H9 (cell line): ENCODE measurements around the gene NTRK2. TPM values are rescaled to one million over a fixed set of nuclear protein-coding genes. Genes with fewer than 3 reads are reported as not detected.

ENCODE experiments used
- DNase-seq: peaks from one replicate; pipeline ENCODE4 v3.0.0-alpha.2; 2017
- H2AFZ ChIP-seq: one replicate; pipeline ENCODE4 v1.6.1; 2013; ENCODE audit warnings: mild to moderate bottlenecking, low read length, control low read depth, moderate library complexity
- H2AK5ac ChIP-seq: 2 replicates; pipeline ENCODE4 v1.6.1; 2013; ENCODE audit warnings: low read length, control low read depth, mixed read lengths; ENCODE audit not compliant: insufficient read length
- H2BK120ac ChIP-seq: one replicate; pipeline ENCODE4 v1.6.1; 2013; ENCODE audit warnings: low read depth, mild to moderate bottlenecking, low read length, control low read depth, inconsistent platforms; ENCODE audit not compliant: poor library complexity, severe bottlenecking
- H2BK12ac ChIP-seq: 2 replicates; pipeline ENCODE4 v1.6.1; 2013; ENCODE audit warnings: low read length, control low read depth, mixed read lengths, low read depth; ENCODE audit not compliant: insufficient read length
- H2BK15ac ChIP-seq: 2 replicates; pipeline ENCODE4 v1.6.1; 2013; ENCODE audit warnings: low read depth, low read length, control low read depth
- H2BK20ac ChIP-seq: one replicate; pipeline ENCODE4 v1.6.1; 2013; ENCODE audit warnings: low read depth, mild to moderate bottlenecking, low read length, control low read depth, inconsistent platforms; ENCODE audit not compliant: poor library complexity, severe bottlenecking
- H2BK5ac ChIP-seq: 2 replicates; pipeline ENCODE4 v1.6.1; 2013; ENCODE audit warnings: low read length, control low read depth, mixed read lengths; ENCODE audit not compliant: insufficient read length
- H3K14ac ChIP-seq: 2 replicates; pipeline ENCODE4 v1.6.1; 2013; ENCODE audit warnings: low read length, control low read depth; ENCODE audit not compliant: insufficient read depth
- H3K18ac ChIP-seq: 2 replicates; pipeline ENCODE4 v1.6.1; 2013; ENCODE audit warnings: low read depth, mild to moderate bottlenecking, mixed read lengths, low read length, control low read depth; ENCODE audit not compliant: insufficient read length
- H3K23ac ChIP-seq: 2 replicates; pipeline ENCODE4 v1.6.1; 2013; ENCODE audit warnings: low read length, control low read depth, mixed read lengths, low read depth; ENCODE audit not compliant: insufficient read length
- H3K23me2 ChIP-seq: 2 replicates; pipeline ENCODE4 v1.6.1; 2013; ENCODE audit warnings: low read depth, mild to moderate bottlenecking, mixed read lengths, low read length, control low read depth; ENCODE audit not compliant: insufficient read length, poor library complexity, severe bottlenecking
- H3K27ac ChIP-seq: 2 replicates; pipeline ENCODE4 v1.5.1; 2013; ENCODE audit warnings: low read length, control low read depth, mixed read lengths, low read depth; ENCODE audit not compliant: insufficient read length
- H3K27me3 ChIP-seq: 2 replicates; pipeline ENCODE4 v1.6.1; 2013; ENCODE audit warnings: low read length, control low read depth, inconsistent platforms; ENCODE audit not compliant: insufficient read depth
- H3K4ac ChIP-seq: 2 replicates; pipeline ENCODE4 v1.6.1; 2013; ENCODE audit warnings: low read depth, mild to moderate bottlenecking, control low read depth, inconsistent platforms, low read length, moderate library complexity
- H3K4me1 ChIP-seq: 2 replicates; pipeline ENCODE4 v1.6.1; 2013; ENCODE audit warnings: low read length, control low read depth, inconsistent platforms; ENCODE audit not compliant: insufficient read depth
- H3K4me2 ChIP-seq: 2 replicates; pipeline ENCODE4 v1.6.1; 2013; ENCODE audit warnings: low read length, control low read depth, mixed read lengths; ENCODE audit not compliant: insufficient read length, insufficient read depth
- H3K56ac ChIP-seq: 2 replicates; pipeline ENCODE4 v1.6.1; 2013; ENCODE audit warnings: low read depth, mild to moderate bottlenecking, mixed read lengths, low read length, control low read depth; ENCODE audit not compliant: insufficient read length
- H3K79me1 ChIP-seq: 2 replicates; pipeline ENCODE4 v1.6.1; 2013; ENCODE audit warnings: low read depth, mild to moderate bottlenecking, moderate library complexity, low read length, control low read depth, inconsistent platforms; ENCODE audit not compliant: insufficient read depth, poor library complexity, severe bottlenecking
- H3K79me2 ChIP-seq: 2 replicates; pipeline ENCODE4 v1.6.1; 2013; ENCODE audit warnings: low read length, control low read depth, inconsistent platforms; ENCODE audit not compliant: insufficient read depth
- H3K9ac ChIP-seq: 2 replicates; pipeline ENCODE4 v1.6.1; 2013; ENCODE audit warnings: low read length, control low read depth, mixed read lengths; ENCODE audit not compliant: insufficient read length; ENCODE audit errors: extremely low read depth
- H3K9me3 ChIP-seq: one replicate; pipeline ENCODE4 v1.6.1; 2013; ENCODE audit warnings: low read depth, low read length, inconsistent platforms; ENCODE audit not compliant: control insufficient read depth
- H3T11ph ChIP-seq: one replicate; pipeline ENCODE4 v1.6.1; 2013; ENCODE audit warnings: mild to moderate bottlenecking, low read length, control low read depth, inconsistent platforms
- H4K20me1 ChIP-seq: one replicate; pipeline ENCODE4 v1.6.1; 2013; ENCODE audit not compliant: control insufficient read depth, insufficient read length, insufficient read depth
- H4K5ac ChIP-seq: 2 replicates; pipeline ENCODE4 v1.6.1; 2013; ENCODE audit warnings: low read depth, mild to moderate bottlenecking, mixed read lengths, low read length, control low read depth; ENCODE audit not compliant: insufficient read length
- H4K8ac ChIP-seq: replicated peaks from 2 replicates; pipeline ENCODE4 v1.6.1; 2013; ENCODE audit warnings: low read length, control low read depth, mixed read lengths, low read depth; ENCODE audit not compliant: insufficient read length
- H4K91ac ChIP-seq: 2 replicates; pipeline ENCODE4 v1.6.1; 2013; ENCODE audit warnings: low read depth, mild to moderate bottlenecking, moderate library complexity, mixed read lengths, low read length, control low read depth; ENCODE audit not compliant: insufficient read length
- H3K27ac Mint-ChIP-seq, 3 experiments: 2 replicates in 2 of 3; 3 replicates in 1 of 3; pipeline ENCODE4 v1.8.0; 2020 to 2021; ENCODE audit warnings: mixed read lengths in 3 of 3, mild to moderate bottlenecking in 1 of 3, moderate library complexity in 1 of 3
- H3K27me3 Mint-ChIP-seq: 2 replicates; pipeline ENCODE4 v1.8.0; 2021; ENCODE audit warnings: low read depth, mild to moderate bottlenecking, moderate library complexity, mixed read lengths
- H3K36me3 Mint-ChIP-seq, 3 experiments: 2 replicates in 2 of 3; 3 replicates in 1 of 3; pipeline ENCODE4 v1.8.0; 2020 to 2021; ENCODE audit warnings: low read depth in 3 of 3, mixed read lengths in 3 of 3; ENCODE audit not compliant: insufficient read depth in 1 of 3
- H3K4me1 Mint-ChIP-seq, 2 experiments: 2 replicates each; pipeline ENCODE4 v1.8.0; 2020; ENCODE audit warnings: mixed read lengths in 2 of 2
- H3K4me3 Mint-ChIP-seq, 2 experiments: 2 replicates in 1 of 2; 3 replicates in 1 of 2; pipeline ENCODE4 v1.8.0; 2020 to 2021; ENCODE audit warnings: mild to moderate bottlenecking in 2 of 2, mixed read lengths in 2 of 2, moderate library complexity in 1 of 2
- H3K9me3 Mint-ChIP-seq, 2 experiments: 2 replicates in 1 of 2; 3 replicates in 1 of 2; pipeline ENCODE4 v1.8.0; 2020; ENCODE audit warnings: mild to moderate bottlenecking in 2 of 2, mixed read lengths in 2 of 2, moderate library complexity in 1 of 2
- WGBS: extraction: QIAGEN DNeasy Blood & Tissue Kit; methylation state at CpG from one replicate; pipeline ENCODE4 v1.1.7; 2013; ENCODE audit warnings: missing lambda C conversion rate, low lambda C conversion rate, mixed read lengths; ENCODE audit not compliant: insufficient read length; ENCODE audit errors: extremely low coverage; 5-methylcytosine and 5-hydroxymethylcytosine counted together
- total RNA-seq: library from RNA; stranded (reverse); gene quantifications from 2 replicates; pipeline ENCODE4 v1.2.1, GENCODE V29; 2021
- TF ChIP-seq, protein P1 (sequence below): fragments of 200-600 bp; sonication (generic); conservative IDR thresholded peaks from 3 replicates; pipeline ENCODE4 v1.8.0; 2021; ENCODE audit warnings: antibody characterized with exemption, mild to moderate bottlenecking

The NTRK2 gene
- total RNA-seq, 1 experiment from 2014 or later = 0.02 TPM

DNA sequence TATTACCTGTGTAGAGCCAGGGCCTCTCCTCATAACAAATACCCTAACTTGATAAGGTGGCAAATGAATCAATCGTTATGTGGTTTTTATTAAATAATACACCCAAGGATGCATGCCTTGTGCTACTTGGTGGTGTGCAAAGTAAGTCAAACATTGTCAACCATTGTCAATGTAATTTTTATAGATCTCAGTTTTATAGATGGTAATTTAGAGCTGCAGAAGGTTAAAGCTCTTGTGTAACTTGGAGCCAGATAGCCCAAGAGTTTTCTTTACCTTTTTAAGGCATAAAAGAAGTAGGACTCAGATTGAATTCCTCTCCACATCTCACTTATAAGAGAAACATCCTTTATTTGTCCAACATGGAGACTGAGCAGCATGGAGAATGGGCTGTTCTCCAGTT is 304.7 kb downstream of the NTRK2 start:
- Histone ChIP-seq H2BK15ac (no peak overlapping the region), H2BK120ac (no peak overlapping the region), H3K27me3 (no peaks in the 10 kb centered on the region), H3K4ac (no peak overlapping the region), H4K20me1 (no peaks in the 10 kb centered on the region), H3K79me2 (no peaks in the 10 kb centered on the region), H3K23me2 (no peaks in the 10 kb centered on the region), H3K9ac (no peak overlapping the region), H3K9me3 (no peaks in the 10 kb centered on the region), H3K14ac (no peak overlapping the region), H3K27ac (no peak overlapping the region), H3K18ac (no peak overlapping the region), H3K23ac (no peak overlapping the region), H3K56ac (no peak overlapping the region), H2BK5ac (no peak overlapping the region), H2BK12ac (no peak overlapping the region), H3K79me1 (no peaks in the 10 kb centered on the region), H4K5ac (no peak overlapping the region), H2BK20ac (no peak overlapping the region), H3K4me1 (no peaks in the 10 kb centered on the region), H2AK5ac (no peak overlapping the region), H4K91ac (no peak overlapping the region), H2AFZ (no peak overlapping the region), H3T11ph (no peak overlapping the region), H3K4me2 (no peak overlapping the region), H4K8ac (no peak overlapping the region)
- H3K9me3 Mint-ChIP-seq = no peaks in the 10 kb centered on the region
- no CpG with 5 or more reads among the region's 1 CpG for WGBS
- no peak for DNase-seq
- no peak overlapping the region for H3K4me3 Mint-ChIP-seq
- H3K27me3 Mint-ChIP-seq = peaks cover 4% of the 10 kb centered on the region; the same call in 1 of the 2 replicates
- no peaks in the 10 kb centered on the region for H3K4me1 Mint-ChIP-seq
- TF ChIP-seq, protein P1, sequence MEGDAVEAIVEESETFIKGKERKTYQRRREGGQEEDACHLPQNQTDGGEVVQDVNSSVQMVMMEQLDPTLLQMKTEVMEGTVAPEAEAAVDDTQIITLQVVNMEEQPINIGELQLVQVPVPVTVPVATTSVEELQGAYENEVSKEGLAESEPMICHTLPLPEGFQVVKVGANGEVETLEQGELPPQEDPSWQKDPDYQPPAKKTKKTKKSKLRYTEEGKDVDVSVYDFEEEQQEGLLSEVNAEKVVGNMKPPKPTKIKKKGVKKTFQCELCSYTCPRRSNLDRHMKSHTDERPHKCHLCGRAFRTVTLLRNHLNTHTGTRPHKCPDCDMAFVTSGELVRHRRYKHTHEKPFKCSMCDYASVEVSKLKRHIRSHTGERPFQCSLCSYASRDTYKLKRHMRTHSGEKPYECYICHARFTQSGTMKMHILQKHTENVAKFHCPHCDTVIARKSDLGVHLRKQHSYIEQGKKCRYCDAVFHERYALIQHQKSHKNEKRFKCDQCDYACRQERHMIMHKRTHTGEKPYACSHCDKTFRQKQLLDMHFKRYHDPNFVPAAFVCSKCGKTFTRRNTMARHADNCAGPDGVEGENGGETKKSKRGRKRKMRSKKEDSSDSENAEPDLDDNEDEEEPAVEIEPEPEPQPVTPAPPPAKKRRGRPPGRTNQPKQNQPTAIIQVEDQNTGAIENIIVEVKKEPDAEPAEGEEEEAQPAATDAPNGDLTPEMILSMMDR = no peak
- H3K36me3 Mint-ChIP-seq = no peaks in the 10 kb centered on the region
- no peak overlapping the region for H3K27ac Mint-ChIP-seq
